ENCODE data around the gene SSR4. TPM values are rescaled to one million over a fixed set of nuclear protein-coding genes. Genes with fewer than 3 reads are reported as not detected.

SSR4 gene
- total RNA-seq, 2 experiments from 2014 or later: 171 to 173 TPM

DNA sequence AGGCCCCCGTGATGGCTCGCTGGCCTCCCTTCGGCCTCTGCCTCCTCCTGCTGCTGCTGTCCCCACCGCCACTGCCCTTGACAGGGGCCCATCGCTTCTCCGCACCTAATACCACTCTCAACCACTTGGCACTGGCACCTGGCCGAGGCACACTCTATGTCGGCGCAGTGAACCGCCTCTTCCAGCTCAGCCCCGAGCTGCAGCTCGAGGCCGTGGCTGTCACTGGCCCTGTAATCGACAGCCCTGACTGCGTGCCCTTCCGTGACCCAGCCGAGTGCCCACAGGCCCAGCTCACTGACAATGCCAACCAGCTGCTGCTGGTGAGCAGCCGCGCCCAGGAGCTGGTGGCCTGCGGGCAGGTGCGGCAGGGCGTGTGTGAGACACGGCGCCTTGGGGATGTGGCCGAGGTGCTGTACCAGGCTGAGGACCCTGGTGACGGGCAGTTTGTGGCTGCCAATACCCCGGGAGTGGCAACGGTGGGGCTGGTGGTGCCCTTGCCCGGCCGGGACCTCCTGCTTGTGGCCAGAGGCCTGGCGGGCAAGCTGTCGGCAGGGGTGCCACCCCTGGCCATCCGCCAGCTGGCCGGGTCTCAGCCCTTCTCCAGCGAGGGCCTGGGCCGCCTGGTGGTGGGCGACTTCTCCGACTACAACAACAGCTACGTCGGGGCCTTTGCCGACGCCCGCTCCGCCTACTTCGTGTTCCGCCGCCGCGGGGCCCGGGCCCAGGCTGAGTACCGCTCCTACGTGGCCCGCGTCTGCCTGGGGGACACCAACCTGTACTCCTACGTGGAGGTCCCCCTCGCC, 27.4 kb upstream of the SSR4 start:
- H3K36me3 Mint-ChIP-seq (ENCODE audit: low read depth): no peaks in the 10 kb centered on the region
- no peaks in the 10 kb centered on the region for H3K27me3 Mint-ChIP-seq
- Histone ChIP-seq H3K4me1 (ENCODE audit: insufficient read depth, low read length) (peaks cover 9% of the 10 kb centered on the region), H3K36me3 (ENCODE audit: insufficient read depth, low read length) (no peaks in the 10 kb centered on the region), H3K27ac (ENCODE audit: low read depth in 1 of 2, low read length in 2 of 2) (no peak overlapping the region), H3K27me3 (ENCODE audit: control insufficient read depth in 1 of 2, insufficient read depth in 2 of 2, low read length in 2 of 2) (no peaks in the 10 kb centered on the region), H3K9me3 (ENCODE audit: control insufficient read depth in 1 of 2, insufficient read depth in 1 of 2, low read length in 2 of 2) (no peaks in the 10 kb centered on the region), H3K4me3 (ENCODE audit: low read length) (no peak overlapping the region)
- peaks cover 4% of the 10 kb centered on the region for H3K4me1 Mint-ChIP-seq (ENCODE audit: low read depth)
- ChIA-PET POLR2A (no interaction called here), CTCF (interaction anchor here (1.0 kb wide), 1 partner anchor 180 kb away, joined by 3 read pairs; no protein-coding TSS in a partner anchor)
- no peak overlapping the region for H3K4me3 Mint-ChIP-seq
- DNase-seq (peak in 2 of 14 experiments; percentile 7 to 12), ATAC-seq (ENCODE audit: poor library complexity) (no peak)
- no peaks in the 10 kb centered on the region for H3K9me3 Mint-ChIP-seq
- no peak overlapping the region for H3K27ac Mint-ChIP-seq
- TF ChIP-seq, protein P1, sequence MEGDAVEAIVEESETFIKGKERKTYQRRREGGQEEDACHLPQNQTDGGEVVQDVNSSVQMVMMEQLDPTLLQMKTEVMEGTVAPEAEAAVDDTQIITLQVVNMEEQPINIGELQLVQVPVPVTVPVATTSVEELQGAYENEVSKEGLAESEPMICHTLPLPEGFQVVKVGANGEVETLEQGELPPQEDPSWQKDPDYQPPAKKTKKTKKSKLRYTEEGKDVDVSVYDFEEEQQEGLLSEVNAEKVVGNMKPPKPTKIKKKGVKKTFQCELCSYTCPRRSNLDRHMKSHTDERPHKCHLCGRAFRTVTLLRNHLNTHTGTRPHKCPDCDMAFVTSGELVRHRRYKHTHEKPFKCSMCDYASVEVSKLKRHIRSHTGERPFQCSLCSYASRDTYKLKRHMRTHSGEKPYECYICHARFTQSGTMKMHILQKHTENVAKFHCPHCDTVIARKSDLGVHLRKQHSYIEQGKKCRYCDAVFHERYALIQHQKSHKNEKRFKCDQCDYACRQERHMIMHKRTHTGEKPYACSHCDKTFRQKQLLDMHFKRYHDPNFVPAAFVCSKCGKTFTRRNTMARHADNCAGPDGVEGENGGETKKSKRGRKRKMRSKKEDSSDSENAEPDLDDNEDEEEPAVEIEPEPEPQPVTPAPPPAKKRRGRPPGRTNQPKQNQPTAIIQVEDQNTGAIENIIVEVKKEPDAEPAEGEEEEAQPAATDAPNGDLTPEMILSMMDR (IDR thresholded peaks at IDR 0.05): no peak
- intact Hi-C loops (cut with DNase I, micrococcal nuclease): loop anchor here in 1 of 2 experiments (10.0 kb wide), 1 partner anchor 118 kb away; the partner anchor contains the start of gene L1CAM

DNA sequence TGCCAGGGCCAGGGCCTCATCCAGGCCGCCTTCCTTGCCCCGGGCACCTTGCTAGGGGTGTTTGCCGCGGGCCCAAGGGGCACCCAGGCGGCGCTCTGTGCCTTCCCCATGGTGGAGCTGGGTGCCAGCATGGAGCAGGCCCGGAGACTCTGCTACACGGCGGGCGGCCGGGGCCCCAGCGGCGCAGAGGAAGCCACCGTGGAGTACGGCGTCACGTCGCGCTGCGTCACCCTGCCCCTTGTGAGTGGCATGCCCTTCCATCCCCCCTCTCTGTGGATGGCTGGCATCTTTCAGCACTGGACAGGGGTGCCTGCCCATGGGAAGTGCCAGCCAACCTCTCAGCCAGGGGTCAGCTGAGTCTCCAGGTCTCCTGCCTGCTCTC, 26.8 kb upstream of the SSR4 start:
- intact Hi-C loops (cut with DNase I, micrococcal nuclease): loop anchor here in 1 of 2 experiments (10.0 kb wide), 1 partner anchor 117 kb away; the partner anchor contains the start of gene L1CAM
- H3K9me3 Mint-ChIP-seq: no peaks in the 10 kb centered on the region
- no peak overlapping the region for H3K4me3 ChIP-seq (ENCODE audit: low read length)

DNA sequence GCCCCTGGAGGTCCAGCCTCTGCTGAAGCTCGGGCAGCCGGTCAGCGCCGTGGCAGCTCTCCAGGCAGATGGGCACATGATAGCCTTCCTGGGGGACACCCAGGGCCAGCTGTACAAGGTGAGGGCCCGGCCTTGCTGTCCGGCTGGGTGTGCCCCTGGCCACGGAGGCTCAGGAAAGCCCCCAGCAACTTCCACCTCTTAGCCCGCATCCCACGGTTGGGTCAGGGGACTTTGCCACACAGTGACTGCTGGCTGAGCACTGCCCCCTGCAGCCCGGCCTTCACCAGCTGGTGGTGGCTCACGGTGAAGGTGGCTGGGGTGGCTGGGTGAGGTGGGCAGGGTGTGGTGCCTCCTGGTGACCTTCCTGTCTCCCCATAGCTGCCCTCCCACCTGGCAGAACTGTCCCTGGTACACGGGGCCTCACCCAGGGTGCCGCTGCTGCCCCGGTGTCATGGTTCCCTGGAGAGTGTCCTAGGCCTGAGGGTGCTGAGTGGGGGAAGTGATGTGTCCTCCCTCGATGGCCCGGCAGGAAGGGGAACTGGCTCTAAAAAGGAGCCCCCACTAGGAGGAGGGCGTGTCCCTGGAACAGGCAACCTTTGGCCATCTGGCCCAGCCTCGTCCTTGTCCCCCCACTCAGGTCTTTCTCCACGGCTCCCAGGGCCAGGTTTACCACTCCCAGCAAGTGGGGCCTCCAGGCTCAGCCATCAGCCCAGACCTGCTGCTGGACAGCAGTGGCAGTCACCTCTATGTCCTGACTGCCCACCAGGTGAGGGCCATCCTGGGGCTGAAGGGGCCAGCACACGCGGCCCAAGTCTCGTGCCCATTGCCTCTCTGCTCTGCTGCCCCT, 25.9 kb upstream of the SSR4 start:
- ChIA-PET CTCF (no interaction called here), POLR2A (no interaction called here)
- no peak overlapping the region for H3K27ac Mint-ChIP-seq
- Histone ChIP-seq H3K4me3 (ENCODE audit: low read length) (no peak overlapping the region), H3K9me3 (ENCODE audit: control insufficient read depth in 1 of 2, insufficient read depth in 1 of 2, low read length in 2 of 2) (no peaks in the 10 kb centered on the region), H3K4me1 (ENCODE audit: insufficient read depth, low read length) (peaks cover 9% of the 10 kb centered on the region), H3K27ac (ENCODE audit: low read depth in 1 of 2, low read length in 2 of 2) (no peak overlapping the region), H3K36me3 (ENCODE audit: insufficient read depth, low read length) (no peaks in the 10 kb centered on the region), H3K27me3 (ENCODE audit: control insufficient read depth in 1 of 2, insufficient read depth in 2 of 2, low read length in 2 of 2) (no peaks in the 10 kb centered on the region)
- no peak overlapping the region for H3K4me3 Mint-ChIP-seq
- intact Hi-C loops (cut with DNase I, micrococcal nuclease): loop anchor here in 1 of 2 experiments (10.0 kb wide), 1 partner anchor 116 kb away; the partner anchor contains the start of gene L1CAM
- ATAC-seq (ENCODE audit: poor library complexity) (no peak), DNase-seq (peak in 2 of 14 experiments; percentile 6 to 11)
- H3K27me3 Mint-ChIP-seq: no peaks in the 10 kb centered on the region
- peaks cover 4% of the 10 kb centered on the region for H3K4me1 Mint-ChIP-seq (ENCODE audit: low read depth)
- TF ChIP-seq, protein P1 (IDR thresholded peaks at IDR 0.05): no peak
- H3K36me3 Mint-ChIP-seq (ENCODE audit: low read depth): no peaks in the 10 kb centered on the region
- H3K9me3 Mint-ChIP-seq: no peaks in the 10 kb centered on the region

More for the DNA sequence above, 26.8 kb upstream of the SSR4 start:
- Histone ChIP-seq H3K4me1 (ENCODE audit: insufficient read depth, low read length) (peaks cover 9% of the 10 kb centered on the region), H3K36me3 (ENCODE audit: insufficient read depth, low read length) (no peaks in the 10 kb centered on the region), H3K27me3 (ENCODE audit: control insufficient read depth in 1 of 2, insufficient read depth in 2 of 2, low read length in 2 of 2) (no peaks in the 10 kb centered on the region), H3K27ac (ENCODE audit: low read depth in 1 of 2, low read length in 2 of 2) (no peak overlapping the region), H3K9me3 (ENCODE audit: control insufficient read depth in 1 of 2, insufficient read depth in 1 of 2, low read length in 2 of 2) (no peaks in the 10 kb centered on the region)
- POLR2A ChIA-PET: no interaction called here
- H3K4me1 Mint-ChIP-seq (ENCODE audit: low read depth): peaks cover 4% of the 10 kb centered on the region
- CTCF ChIA-PET: no interaction called here
- H3K27me3 Mint-ChIP-seq: no peaks in the 10 kb centered on the region
- H3K36me3 Mint-ChIP-seq (ENCODE audit: low read depth): no peaks in the 10 kb centered on the region
- H3K4me3 Mint-ChIP-seq: no peak overlapping the region
- no peak for ATAC-seq (ENCODE audit: poor library complexity)
- H3K27ac Mint-ChIP-seq: no peak overlapping the region
- DNase-seq: peak in 2 of 14 experiments; percentile 3 to 8
- TF ChIP-seq, protein P1 (IDR thresholded peaks at IDR 0.05): no peak
